Measurements from ENCODE around the gene NEK6.

Gene NEK6

GRCh38 chr9:124373851-124374250 lies 116.1 kb downstream of the NEK6 start:
- no peak for DNase-seq (ENCODE audit: low spot score)

DNA sequence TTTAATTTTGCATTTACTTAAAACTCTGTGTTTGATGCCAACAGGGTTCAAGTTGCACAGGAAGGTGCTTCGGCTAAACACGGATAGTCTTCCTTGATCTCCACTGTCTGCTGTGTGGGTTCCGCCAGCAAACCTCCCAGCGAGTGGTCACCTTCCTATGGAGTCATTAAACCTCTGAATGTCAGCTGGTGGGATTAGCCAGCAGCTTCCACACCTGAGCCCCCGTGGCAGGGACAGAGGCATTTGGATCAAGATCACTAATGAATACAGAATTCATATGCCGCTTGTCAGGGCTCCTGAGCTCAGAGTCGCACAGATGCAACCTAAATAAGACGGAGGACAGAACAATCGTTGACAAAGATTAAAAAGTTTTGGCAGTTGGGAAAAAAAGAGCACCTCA lies 118.0 kb downstream of the NEK6 start:
- DNase-seq (ENCODE audit: low spot score) = no peak

GRCh38 chr9:124376329-124376728 lies 118.6 kb downstream of the NEK6 start:
- no peak for DNase-seq (ENCODE audit: low spot score)

- no peak for DNase-seq (ENCODE audit: low spot score)
These were observed 120.0 kb downstream of the NEK6 start for GRCh38 chr9:124377551-124378406.

- DNase-seq (ENCODE audit: low spot score) = no peak
These were observed 123.6 kb downstream of the NEK6 start for GRCh38 chr9:124381170-124381945.

GRCh38 chr9:124384210-124384609 lies 126.5 kb downstream of the NEK6 start:
- no peak for DNase-seq (ENCODE audit: low spot score)

DNA sequence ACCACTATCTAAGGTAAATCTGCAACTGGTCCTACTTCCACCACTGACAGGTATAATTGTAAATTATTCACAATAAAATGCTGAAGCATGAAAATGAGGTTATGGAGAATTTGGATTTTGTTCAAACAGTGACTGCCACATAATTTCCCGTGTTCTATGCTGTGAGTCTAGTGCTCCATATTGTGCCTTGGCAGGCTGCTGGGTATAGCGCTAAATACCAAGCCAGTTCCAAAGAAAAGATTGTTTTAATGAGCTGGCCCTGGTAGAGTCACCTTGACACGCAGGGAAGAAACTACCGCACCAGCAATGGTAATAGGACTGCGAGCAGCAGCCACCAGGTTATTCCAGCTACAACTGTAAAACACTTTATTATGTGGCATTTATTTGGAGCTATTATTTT lies 127.1 kb downstream of the NEK6 start:
- DNase-seq (ENCODE audit: low spot score) = no peak

DNA sequence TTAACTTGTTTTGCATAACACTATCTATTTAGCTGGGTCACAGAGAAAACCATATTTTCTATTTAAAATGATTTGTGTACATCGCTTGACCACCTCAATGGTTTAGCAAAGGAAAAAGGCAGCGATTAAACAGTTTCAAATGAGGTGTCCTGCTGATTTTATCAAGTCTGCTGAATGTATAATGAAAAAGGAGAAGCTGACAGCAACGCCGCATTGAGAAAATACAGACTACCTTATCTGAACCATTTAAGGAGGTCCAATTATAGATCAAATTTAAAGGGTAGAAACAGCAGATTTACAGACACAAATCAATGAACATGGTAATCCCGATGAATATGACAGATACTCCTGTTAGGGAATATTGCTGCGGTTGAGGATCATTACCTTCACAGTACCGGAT lies 127.9 kb downstream of the NEK6 start:
- DNase-seq (ENCODE audit: low spot score) = no peak

DNA sequence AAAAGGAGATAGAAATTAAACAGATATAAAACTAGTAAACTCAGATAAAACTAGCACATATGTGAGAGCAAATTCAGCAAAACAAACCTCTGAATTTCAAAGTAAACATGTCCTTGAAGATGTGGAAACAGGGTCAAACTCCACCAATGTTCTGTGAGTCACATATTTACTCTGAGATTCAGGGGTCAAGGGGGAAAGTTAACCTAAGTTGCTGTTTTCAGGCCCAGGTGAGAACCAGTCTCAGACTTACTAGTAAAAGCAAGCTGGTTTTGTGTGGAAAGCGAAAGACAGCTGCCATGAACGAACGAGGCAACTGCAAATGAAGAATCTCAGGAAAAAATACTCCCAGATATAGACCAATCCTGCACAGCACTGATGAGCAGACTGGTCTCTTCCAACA lies 128.5 kb downstream of the NEK6 start:
- DNase-seq (ENCODE audit: low spot score) = no peak

DNA sequence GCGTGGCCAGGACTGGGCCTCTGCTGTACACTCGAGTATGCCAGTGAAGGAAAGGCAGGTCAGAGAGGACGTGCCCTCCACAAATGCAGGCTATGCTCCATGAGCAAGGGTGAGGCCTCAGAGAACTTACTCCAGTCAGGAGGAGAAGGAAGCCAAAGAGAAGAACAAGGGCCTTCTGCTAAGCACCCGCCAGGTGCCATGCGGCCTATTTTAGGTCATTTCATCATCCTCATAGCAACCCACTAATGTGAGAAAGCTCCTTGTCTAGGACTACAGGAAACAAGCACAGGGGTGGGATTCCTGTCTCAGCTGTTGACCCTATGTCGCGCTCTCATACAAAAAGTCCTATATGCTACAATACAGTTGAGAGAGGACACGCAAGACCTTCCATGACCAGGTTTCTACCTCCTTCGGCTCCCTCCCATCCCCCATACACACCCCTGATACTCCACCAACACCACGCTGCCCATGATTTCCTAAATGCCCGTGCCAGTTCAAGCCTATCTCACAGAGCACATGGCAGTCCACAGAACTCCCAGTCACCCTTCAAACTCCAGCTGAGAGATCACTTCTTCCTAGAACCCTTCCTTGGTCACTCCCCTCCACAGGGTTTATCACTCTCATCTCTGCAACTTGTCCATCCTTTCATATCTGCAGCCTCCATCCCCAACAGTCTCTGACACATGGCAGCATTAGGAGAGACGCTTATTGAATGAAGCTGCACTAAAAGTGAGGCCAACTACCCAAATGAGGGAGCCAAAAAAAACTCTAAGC lies 130.7 kb downstream of the NEK6 start:
- no peak for DNase-seq (ENCODE audit: low spot score)

GRCh38 chr9:124389146-124389939 lies 131.6 kb downstream of the NEK6 start:
- no peak for DNase-seq (ENCODE audit: low spot score)

DNA sequence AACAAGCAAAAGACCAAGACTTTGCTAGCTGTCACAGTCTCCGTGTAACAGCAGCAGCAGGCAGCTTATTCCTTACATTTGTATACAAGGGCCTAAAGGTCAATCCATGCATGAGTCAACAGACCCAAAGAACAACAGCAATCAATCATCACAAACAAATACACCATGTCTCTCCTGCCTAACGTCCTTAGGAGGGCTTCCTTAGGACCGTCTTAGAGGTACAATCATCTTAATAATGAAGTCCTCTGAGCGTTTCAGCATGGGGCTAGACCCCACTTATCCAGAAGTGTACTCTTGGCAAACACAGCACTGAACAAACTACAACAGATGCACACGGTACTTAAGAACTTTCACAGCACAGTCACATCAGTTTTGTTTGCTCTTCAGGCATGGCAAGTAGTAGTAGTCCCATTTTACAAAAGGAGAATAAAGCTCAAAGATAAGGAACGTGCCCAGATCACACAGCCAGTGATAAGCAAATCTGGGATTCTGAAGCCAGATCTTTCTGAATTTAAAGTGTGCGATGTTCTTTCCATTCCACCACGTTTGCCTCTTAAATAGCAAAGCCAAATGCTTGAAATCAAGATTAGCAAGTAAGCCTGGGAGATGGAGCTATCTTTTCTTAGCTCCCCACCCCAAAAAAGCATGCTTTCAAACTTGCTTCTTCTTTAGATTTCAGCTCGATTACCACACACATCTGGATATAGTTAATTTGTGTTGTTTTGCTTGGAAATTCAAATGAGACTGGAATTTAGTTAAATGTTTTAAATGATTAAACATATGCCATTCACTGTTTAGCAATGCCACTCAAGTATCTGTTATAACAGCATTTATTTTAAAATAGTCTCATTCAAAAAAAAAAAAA lies 133.3 kb downstream of the NEK6 start:
- no peak for DNase-seq (ENCODE audit: low spot score)

DNA sequence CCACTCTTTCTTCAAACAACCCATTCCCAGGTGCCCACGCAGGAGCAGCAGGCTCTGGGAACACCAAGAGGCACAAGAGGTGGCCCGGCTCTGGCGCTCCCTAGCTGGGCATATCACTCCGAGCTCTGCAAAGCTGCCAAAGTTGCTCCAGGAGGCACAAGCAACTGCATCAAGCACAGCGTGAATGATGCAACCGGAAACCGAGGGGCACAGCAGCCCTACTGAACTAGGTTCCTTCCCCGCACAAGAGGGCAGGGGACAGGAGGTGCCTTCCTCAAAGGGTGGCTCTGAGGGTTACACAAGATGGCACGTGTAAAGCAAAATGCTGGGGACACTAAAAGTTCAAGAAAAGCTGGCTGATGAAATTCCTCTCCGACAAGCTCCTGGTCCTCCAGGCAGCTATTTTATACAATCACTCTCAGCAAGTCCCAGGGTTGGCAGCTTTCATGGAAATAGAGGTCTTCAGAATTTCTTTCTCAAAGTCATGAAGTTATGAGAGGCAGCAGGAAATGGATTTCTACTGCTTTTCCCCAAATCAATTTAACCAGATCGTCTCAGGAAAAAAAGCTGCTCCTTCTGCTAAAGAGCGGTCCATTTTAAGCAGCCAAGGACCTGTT lies 134.6 kb downstream of the NEK6 start:
- no peak for DNase-seq (ENCODE audit: low spot score)

DNA sequence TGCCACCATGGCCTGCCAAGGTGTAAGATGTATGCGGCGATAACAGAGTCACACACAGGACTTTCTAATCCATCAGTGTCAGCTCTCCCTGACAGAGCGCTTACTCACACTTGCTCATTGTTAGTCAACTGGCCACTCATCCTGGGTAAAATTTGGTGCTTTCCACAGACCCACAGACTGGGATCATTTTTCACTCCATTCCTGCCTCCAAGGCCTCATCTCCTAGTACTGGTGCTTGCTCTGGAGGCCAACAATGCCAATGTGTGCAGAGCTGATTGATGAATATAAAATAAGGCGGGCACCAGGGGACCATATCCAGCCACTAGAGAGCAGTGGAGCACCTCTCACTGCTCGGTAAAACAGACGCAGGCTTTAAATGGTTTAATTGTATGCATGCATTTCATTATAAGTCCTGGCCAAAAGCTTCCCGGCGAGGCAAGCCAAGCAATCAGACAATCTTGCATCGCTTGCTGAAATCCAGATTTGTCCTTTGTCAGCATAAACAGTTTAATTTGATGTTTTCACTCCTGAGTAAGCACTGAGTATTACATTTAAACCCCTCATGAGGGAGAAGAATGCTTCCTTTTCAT lies 135.2 kb downstream of the NEK6 start:
- DNase-seq (ENCODE audit: low spot score) = peak; percentile 89

GRCh38 chr9:124394167-124394566 lies 136.4 kb downstream of the NEK6 start:
- DNase-seq (ENCODE audit: low spot score) = no peak

GRCh38 chr9:124394596-124394995 lies 136.8 kb downstream of the NEK6 start:
- DNase-seq (ENCODE audit: low spot score) = no peak

- no peak for DNase-seq (ENCODE audit: low spot score)
These were observed 138.1 kb downstream of the NEK6 start for GRCh38 chr9:124395826-124396225.

DNA sequence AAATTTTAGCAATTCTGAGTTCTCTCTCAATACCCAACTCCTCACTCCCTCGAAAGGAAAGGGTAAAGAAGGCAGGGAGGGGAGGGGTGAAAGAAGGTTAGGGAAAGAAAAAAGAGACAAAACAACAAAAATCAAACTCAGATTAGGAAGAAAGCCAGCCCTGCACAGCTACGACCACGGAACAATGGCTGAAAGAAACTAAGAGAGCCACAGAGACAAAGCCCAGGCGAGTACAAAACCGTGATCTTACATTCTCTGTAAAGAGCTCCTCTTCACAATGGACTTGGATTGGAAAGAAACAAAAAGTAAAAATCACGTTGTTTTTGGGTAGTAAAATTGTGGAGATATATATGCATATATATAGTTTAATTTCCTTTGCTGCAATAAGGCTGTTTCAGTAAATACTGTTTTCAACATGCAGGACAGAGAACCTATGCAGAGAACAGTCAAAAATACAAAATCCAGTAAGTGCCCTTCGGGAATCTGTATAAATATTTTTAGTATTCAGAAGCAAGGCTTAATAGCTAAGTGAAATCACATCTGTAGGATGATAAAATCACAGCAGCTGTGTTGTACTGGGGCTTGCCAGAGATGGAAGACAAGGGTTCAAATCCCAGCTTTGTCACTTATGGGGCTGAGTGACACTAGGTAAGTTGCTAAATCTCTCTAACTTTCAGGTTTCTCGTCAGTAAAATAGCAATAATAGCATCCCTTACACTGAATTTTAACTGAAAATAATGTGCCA lies 140.6 kb downstream of the NEK6 start:
- no peak for DNase-seq (ENCODE audit: low spot score)

- DNase-seq (ENCODE audit: low spot score) = peak; percentile 41
These were observed 141.7 kb downstream of the NEK6 start for GRCh38 chr9:124399323-124399967.

Data from globus pallidus (tissue), 1 donor.